Measurements from ENCODE around the gene PMIS2.

GRCh38 chr19:35542209-35542608, 43.8 kb upstream of the PMIS2 start:
- TF ChIP-seq CTCF (IDR thresholded peaks at IDR 0.05; ENCODE audit: low read length) (no peak), EZH2 (IDR thresholded peaks at IDR 0.05; ENCODE audit: borderline replicate concordance, low read length) (no peak)

All from OCI-LY1 (cell line).